Measurements from ENCODE around the gene C1orf50.

Gene C1orf50

DNA sequence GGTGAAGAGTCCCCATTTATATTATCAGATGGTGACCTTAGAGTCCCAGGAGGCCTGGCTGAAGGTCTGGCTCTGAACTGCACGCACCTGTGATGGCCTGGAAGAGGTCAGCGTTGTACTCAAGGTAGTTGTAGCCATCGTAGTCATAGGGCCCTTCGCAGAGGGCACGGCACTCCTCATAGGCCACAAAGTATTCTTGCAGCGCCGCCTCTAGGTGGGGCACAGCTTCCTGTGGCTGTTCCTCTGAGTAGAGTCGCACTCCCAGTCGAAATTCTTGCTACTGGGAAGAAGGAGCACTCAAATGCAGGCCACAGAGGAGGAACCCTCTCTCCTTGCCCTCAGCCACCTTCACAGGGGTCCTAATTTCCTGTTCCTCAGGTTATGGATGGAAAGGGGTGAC lies 7.9 kb upstream of the C1orf50 start:
- Histone ChIP-seq H3K4me3 (ENCODE audit: low read depth, low read length) (no peak overlapping the region), H3K27ac (ENCODE audit: extremely low read depth, low read depth, low read length) (no peak overlapping the region), H3K36me3 (ENCODE audit: control insufficient read depth in 2 of 2, insufficient read depth in 1 of 2, low read length in 2 of 2) (peaks cover 17 to 83% of the 10 kb centered on the region in 2 experiments), H3K4me1 (ENCODE audit: control insufficient read depth, insufficient read depth, low read length) (no peaks in the 10 kb centered on the region), H3K9me3 (ENCODE audit: control insufficient read depth, insufficient read depth, low read depth, low read length) (no peaks in the 10 kb centered on the region)
- TF ChIP-seq ZNF433 (tag by site-specific recombination; IDR thresholded peaks at IDR 0.05; ENCODE audit: low read depth) (no peak), ZNF221 (tag by site-specific recombination; IDR thresholded peaks at IDR 0.05; ENCODE audit: borderline replicate concordance) (no peak), ZNF140 (tag by site-specific recombination; IDR thresholded peaks at IDR 0.05) (no peak), ZNF521 (tag by site-specific recombination; IDR thresholded peaks at IDR 0.05) (no peak), ZNF624 (tag by site-specific recombination; IDR thresholded peaks at IDR 0.05) (no peak), ZNF660 (tag by site-specific recombination; IDR thresholded peaks at IDR 0.05) (no peak), KLF16 (tag by site-specific recombination; IDR thresholded peaks at IDR 0.05) (no peak), SP2 (tag by site-specific recombination; IDR thresholded peaks at IDR 0.05) (no peak)
- TF ChIP-seq, protein P1, sequence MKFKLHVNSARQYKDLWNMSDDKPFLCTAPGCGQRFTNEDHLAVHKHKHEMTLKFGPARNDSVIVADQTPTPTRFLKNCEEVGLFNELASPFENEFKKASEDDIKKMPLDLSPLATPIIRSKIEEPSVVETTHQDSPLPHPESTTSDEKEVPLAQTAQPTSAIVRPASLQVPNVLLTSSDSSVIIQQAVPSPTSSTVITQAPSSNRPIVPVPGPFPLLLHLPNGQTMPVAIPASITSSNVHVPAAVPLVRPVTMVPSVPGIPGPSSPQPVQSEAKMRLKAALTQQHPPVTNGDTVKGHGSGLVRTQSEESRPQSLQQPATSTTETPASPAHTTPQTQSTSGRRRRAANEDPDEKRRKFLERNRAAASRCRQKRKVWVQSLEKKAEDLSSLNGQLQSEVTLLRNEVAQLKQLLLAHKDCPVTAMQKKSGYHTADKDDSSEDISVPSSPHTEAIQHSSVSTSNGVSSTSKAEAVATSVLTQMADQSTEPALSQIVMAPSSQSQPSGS (tag by site-specific recombination; IDR thresholded peaks at IDR 0.05; ENCODE audit: low read depth) = no peak
- ChIA-PET POLR2A (interaction anchor here (2.4 kb wide), 1 partner anchor 7 kb away, joined by 10 read pairs; the partner anchor contains the start of genes C1orf50 and P3H1), CTCF (interaction anchor here (0.5 to 1.4 kb wide), 6 partner anchors 11 to 315 kb away, joined by 3 to 6 read pairs (median 4); no protein-coding TSS in a partner anchor)

DNA sequence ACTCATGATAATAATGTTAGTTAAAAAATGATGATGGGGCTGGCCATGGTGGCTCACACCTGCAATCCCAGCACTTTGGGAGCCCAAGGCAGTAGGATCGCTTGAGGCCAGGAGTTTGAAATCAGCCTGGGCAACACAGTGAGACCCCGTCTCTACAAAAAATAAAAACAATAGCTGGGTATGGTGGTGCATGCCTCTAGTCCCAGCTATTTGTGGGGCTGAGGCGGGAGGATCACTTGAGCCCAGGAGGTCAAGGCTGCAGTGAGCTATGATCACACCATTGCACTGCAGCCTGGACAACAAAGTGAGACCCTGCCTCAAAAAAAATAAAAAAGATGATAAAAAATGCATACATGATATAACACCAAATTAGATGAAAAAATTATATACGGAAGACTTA lies 5.5 kb upstream of the C1orf50 start:
- H3K27ac ChIP-seq (ENCODE audit: extremely low read depth, low read depth, low read length) = no peak overlapping the region
- peaks cover 17 to 58% of the 10 kb centered on the region in 2 experiments for H3K36me3 ChIP-seq (ENCODE audit: control insufficient read depth in 2 of 2, insufficient read depth in 1 of 2, low read length in 2 of 2)
- no peak overlapping the region for H3K4me3 ChIP-seq (ENCODE audit: low read depth, low read length)
- CTCF ChIA-PET = interaction anchor here (0.6 to 0.9 kb wide), 3 partner anchors 31 to 334 kb away, joined by 3 to 4 read pairs (median 4); no protein-coding TSS in a partner anchor
- H3K9me3 ChIP-seq (ENCODE audit: control insufficient read depth, insufficient read depth, low read depth, low read length) = no peaks in the 10 kb centered on the region
- POLR2A ChIA-PET = no interaction called here
- TF ChIP-seq KLF8 (tag by site-specific recombination; IDR thresholded peaks at IDR 0.05) (no peak), HOXA7 (CRISPR knock-in tag; IDR thresholded peaks at IDR 0.05; ENCODE audit: borderline replicate concordance) (no peak), RBAK (tag by site-specific recombination; IDR thresholded peaks at IDR 0.05) (no peak), ZNF121 (tag by site-specific recombination; IDR thresholded peaks at IDR 0.05) (peak; percentile 90), BCL11B (tag by site-specific recombination; IDR thresholded peaks at IDR 0.05; ENCODE audit: low read depth) (no peak), ZNF155 (tag by site-specific recombination; IDR thresholded peaks at IDR 0.05) (no peak)
- TF ChIP-seq, protein P2, sequence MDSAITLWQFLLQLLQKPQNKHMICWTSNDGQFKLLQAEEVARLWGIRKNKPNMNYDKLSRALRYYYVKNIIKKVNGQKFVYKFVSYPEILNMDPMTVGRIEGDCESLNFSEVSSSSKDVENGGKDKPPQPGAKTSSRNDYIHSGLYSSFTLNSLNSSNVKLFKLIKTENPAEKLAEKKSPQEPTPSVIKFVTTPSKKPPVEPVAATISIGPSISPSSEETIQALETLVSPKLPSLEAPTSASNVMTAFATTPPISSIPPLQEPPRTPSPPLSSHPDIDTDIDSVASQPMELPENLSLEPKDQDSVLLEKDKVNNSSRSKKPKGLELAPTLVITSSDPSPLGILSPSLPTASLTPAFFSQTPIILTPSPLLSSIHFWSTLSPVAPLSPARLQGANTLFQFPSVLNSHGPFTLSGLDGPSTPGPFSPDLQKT (IDR thresholded peaks at IDR 0.05; ENCODE audit: borderline replicate concordance, low read depth, low read length) = no peak
- no peaks in the 10 kb centered on the region for H3K4me1 ChIP-seq (ENCODE audit: control insufficient read depth, insufficient read depth, low read length)

DNA sequence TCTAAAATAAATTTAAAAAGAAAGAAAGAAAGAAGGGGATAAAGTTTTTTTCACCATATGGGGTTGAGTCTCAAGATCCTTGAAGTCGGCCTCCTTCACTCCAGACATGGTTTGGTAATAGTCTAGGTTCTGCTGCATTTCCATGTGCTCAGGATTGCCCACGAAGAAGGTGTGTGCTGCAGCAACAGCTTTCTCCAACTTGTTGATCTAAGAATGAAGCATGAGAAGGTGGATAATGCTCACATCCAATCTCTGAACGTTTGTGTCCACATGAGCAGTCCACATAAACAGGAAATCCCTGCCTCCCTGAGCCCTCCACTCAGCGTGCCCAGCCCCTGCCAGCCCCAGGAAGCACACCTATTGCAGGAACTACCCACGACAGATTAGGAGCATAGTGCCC lies 4.8 kb upstream of the C1orf50 start:
- ChIA-PET CTCF (interaction anchor here (0.6 to 0.9 kb wide), 3 partner anchors 31 to 335 kb away, joined by 3 to 4 read pairs (median 4); no protein-coding TSS in a partner anchor), POLR2A (no interaction called here)
- Histone ChIP-seq H3K4me3 (ENCODE audit: low read depth, low read length) (no peak overlapping the region), H3K36me3 (ENCODE audit: control insufficient read depth in 2 of 2, insufficient read depth in 1 of 2, low read length in 2 of 2) (peaks cover 17 to 52% of the 10 kb centered on the region in 2 experiments), H3K4me1 (ENCODE audit: control insufficient read depth, insufficient read depth, low read length) (no peaks in the 10 kb centered on the region), H3K27ac (ENCODE audit: extremely low read depth, low read depth, low read length) (no peak overlapping the region), H3K9me3 (ENCODE audit: control insufficient read depth, insufficient read depth, low read depth, low read length) (no peaks in the 10 kb centered on the region)
- peak; percentile 88 for TF ChIP-seq SCRT1 (tag by site-specific recombination; IDR thresholded peaks at IDR 0.05; ENCODE audit: borderline replicate concordance)
- no peak for TF ChIP-seq ZNF791 (tag by site-specific recombination; IDR thresholded peaks at IDR 0.05)
- no peak for TF ChIP-seq SP3 (tag by site-specific recombination; IDR thresholded peaks at IDR 0.05)
- TF ChIP-seq ZNF707 (tag by site-specific recombination; IDR thresholded peaks at IDR 0.05) = no peak
- peak; percentile 94 for TF ChIP-seq SCRT2 (tag by site-specific recombination; IDR thresholded peaks at IDR 0.05)
